DMS153 treated with DMSO at 0.1 percent for 48 hours (cell line): ENCODE data around the gene WBP1.

Source experiments
- DNase-seq: peaks from one replicate; lab custom pipeline; 2025; ENCODE audit not compliant: unreplicated experiment; lab: John Stamatoyannopoulos, UW

Gene WBP1

DNA sequence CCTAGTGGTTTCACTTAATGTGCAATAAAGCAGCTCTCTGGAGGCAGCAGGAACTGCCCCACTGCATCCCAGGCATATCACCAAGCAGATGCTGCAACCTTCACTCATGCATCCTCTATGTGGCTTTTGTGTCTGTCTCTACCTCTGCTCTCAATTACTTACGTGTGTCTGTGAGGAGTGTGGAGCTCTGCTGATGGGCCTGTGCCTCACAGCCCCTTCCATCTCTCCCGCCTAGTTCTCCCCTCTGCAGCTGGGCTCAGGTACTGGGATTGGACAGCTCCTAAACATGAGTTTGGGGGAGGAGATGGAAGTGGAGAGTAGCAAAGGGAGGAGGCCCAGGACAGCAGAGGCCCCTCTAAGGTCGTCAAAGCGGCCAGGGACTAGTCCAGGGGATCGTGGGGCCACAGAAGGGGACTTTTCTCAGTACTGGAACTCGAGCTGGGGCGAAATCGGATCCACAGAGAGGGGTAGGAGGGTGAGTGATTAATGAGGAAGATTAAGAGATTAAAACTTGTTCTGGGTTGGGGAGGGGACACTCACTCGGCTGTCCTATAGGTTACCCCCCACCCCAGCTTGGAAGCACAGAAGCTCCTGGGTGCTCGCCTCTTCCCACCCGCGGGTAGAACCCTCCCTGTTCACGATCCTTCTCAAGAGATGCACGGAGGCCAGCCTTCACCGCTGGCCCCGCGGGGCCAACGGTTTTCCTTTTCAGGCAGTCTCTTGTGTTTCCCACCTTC lies 43.3 kb downstream of the WBP1 start:
- no peak for DNase-seq

DNA sequence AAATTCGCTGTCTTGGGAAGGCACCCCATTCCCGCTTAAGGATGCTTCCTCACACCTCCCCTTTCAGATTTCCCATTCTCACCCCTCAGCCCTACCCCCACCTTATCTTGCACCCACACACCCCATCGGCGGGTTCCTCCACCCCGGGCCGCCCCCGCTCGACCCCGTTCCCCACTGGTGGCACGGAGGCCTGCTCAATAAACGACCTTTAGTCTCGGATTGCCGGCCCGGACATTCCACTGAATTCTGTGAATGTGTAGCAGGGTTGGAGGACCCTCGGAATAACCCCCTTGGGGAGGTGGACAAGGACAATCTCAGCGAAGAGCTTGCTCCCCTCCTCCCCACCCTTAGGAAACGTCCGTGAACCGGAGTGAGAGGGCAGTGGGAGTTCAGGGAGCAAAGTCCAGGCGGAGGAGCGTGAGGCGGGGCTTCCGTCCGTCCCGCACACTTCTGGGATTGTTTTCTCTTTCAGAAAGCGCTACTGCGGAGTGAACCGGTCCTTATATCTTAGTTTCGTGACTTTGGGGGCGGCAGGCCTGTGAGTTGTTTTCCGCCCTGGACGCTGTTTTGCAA lies 44.0 kb downstream of the WBP1 start:
- no peak for DNase-seq

DNA sequence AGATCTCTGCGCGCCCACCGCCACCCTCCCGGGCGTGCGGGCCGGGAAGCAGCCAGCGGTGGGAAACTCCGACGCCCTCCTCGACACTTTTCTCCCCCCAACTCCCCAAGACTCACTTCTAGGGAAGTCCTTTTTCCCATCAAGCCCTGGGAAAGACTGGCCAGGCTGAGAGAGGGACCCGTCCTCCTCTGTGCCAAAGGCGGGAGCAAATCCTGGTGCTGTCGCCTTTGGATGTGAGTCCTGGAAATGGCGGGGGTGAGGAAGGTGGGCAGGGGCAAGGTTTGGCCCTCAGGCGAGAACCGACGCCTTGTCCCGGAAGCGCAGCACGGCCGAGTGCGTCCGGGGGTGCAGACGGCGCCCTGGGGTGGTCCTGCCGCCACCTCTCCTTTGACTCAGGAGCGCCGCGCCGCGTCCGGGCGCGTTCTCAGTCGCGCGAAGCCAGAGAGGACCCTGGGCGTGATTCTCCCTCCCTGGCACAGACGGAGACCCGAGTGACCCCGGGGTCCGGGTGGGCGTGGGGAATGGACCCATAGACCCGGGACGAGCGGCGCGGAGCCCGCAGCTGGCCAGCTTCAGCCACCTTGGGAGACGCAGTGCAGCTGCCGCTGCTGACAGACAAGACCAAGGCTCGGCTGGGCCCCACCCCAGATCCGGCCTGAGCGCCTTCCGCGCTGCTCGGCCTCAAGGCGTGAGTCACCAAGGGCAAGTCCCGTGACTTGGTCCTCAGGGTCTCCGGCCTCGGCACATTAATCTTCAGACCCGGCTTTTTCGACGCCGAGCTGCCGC lies 44.7 kb downstream of the WBP1 start:
- no peak for DNase-seq

DNA sequence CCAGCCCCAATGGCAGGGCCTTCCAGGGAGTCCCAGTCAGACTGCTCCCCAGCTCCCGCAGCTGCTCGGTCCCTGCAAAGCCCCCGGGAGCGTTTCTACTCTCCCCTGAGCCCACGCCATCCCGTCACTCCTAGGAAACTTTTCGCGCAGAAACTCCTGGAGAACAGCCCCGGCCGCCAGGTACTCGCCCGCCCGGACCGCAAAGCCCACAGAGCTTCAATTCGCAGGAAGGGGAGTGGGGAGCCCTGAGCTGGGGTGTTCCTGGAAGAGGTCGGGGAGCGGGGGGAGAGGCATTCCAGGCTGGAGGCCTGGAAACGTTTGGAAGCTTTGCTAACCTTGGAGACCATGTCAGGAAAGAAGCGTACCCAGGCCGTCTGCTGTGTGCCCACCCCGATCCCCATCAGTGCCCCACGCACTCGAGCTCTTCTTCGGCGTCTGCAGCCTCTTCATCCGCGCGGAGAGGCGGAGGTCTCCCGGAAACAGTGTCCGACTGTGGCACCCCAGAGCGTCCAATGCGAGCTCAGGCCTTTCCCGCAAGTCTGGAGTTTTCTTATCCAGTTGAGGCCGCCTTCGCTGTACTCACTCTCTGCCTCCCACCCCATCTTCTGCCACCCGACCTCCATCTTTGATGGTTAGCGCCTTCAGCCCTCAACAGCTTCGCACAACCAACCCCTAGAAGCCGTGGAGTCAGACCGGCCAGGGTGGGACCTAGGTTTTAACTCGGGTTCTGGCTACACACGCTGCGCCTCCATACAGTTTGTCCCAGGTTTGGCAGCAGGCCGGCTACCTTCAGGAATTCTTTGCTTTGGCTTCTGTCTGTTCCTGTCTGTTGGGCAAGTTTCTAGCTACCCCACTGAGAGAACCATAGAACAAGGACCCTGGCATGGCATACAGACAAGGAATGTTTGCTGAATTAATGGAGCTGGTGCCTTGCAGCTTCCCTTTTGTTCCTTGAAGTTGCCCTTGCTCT lies 45.6 kb downstream of the WBP1 start:
- DNase-seq: no peak

DNA sequence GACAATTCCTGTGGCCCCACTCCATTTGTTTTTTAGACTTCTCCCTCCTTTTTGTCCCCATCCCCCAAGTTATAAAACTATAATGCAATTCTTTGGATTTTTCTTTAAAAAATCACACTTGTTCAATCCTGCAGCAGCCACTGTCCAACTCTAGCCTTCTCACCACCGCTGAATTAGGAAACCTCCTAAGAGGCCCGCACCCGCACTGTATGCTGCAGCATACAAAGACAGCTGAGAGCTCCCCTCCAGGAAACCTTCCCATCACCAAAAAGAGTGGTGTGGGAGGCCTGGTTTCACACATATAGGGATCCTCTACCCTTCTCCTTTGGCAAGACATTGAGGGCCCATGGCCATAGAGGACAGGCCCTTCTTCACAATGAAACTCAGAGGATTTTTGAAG lies 46.4 kb downstream of the WBP1 start:
- DNase-seq: no peak

DNA sequence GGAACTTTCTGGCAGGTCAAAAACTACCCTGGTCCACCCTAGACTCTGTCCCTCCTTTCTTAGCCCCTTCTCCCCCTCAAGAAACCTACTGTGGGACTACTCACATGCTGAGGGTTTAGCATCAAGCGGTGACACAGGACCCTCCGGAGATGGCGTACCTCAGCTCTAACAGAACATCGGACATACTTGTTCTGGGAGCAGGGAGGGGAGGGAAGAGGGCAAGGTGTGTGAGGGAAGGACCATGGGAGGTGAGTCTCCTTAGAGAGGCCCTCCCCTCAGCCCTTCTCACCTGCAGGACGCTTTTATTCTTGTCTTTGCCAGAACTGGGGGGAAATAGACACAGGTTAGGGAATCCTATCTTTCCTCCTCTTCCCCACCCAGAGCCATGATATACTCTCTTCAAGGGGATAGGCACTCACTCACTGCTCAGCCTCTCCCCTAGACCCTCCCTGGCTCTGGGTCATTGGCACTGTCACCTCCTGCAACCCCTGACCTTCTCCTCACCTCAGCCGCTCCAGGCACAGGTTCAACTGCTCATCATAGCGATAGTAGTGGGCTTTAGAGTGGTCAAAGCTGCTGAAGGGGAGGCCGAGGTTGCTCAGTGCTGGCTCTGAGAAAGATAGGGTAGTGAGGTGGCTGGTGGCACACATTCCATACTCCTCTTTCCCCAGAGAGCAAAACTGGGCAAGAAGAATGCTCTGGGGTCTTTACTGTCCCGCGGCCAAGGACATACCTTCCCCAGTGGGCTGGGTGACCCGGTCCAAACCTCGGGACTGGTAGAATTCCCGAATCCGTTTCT lies 47.4 kb downstream of the WBP1 start:
- no peak for DNase-seq

DNA sequence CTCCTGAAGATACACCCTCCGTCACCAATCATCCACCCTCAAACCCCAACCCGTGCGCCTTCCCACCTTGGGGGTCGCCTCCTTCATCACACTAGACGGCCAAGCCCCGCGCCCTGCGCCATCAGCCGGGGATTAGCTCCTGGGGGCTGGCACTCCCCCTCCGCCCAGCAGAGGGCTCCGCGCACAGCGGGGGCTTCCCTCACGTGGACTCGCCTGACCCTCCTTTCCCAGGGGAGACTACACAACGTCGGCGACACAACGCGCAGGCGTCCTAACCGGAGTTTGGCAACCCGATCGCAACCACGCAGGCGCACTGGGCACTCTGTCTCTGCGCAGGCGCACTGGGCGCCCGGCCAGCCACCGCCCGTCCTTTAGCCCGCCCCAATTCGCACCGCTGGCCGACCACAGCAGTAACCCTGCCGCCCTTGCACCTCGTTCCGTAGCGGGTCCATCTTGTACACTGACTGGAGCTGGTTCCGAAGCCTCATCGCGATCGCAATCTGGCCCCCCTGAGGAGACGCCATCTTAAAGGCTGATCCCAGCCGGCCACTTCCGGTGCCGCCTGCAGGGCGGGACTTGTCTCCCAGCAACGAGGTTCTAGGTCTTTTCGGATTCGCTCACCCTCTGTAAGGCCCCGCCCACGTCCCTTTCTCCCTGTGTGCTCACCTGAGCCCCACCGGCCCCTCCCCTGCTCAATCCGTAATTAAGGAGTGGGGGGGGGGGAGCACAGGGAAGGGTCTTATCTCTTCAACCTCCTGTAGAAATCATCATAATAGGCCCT lies 49.1 kb downstream of the WBP1 start, which contains the start of gene PCGF1:
TSS of gene PCGF1 (minus strand) at position 551 of the 781 bp plus-strand sequence. CDS start at position 524, 27 bp downstream.
- DNase-seq: peak; percentile 94

DNA sequence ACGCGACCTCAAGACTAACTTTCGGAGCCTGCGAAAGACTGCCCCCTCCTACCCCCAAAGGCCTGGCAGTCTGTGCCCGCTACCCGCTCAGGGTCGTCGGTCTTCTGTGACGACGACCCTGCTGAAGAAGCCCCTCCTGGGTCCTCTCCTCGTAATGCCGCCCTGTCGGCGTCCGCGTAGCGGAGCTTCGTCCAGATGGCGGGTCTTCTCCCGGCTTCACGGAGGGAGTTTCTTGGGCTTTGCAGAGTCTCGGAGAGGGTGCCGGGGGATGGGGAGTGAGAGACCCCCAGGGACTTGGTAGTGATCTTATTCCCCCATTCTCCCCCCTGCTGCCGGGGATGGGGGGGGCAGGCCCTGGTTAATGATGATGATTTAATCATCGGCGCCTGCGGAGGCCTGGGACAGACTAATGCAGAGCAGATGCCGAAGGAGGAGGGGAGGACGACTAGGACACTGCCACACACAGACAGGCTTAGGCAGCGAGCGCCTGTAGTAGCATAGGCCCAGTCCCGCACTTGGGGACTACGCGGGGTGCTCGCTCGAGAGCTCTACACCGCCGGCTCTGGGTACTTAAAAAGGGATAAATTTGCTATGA lies 49.8 kb downstream of the WBP1 start:
- DNase-seq: no peak

DNA sequence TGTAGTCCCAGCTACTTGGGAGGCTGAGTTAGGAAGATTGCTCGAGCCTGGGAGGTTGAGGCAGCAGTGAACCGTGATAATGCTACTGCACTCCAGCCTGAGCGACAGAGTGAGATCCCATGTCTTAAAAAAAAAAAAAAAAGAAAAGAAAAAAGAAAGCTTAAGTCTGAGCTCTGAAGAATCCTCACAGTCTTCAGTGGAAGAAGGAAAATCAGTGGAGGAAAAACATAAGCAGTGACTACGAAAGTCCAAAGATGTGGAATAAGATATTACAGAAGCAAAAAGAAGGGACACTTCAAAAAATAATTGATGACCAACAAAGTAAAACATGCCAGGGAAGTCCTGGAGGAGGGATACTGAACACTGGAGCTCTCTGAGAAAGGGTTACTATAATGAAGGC lies 52.0 kb downstream of the WBP1 start:
- DNase-seq: no peak
